K562 (cell line): ENCODE data around the gene PRPF38A. TPM values are rescaled to one million over a fixed set of nuclear protein-coding genes. Genes with fewer than 3 reads are reported as not detected.

Experiments
- ASH1L ChIP-seq: fragments of 450-650 bp; IDR thresholded peaks from 2 replicates; pipeline ENCODE4 v1.6.1; 2018; ENCODE audit warnings: borderline replicate concordance, mild to moderate bottlenecking, low read depth; ENCODE audit not compliant: partially characterized antibody
- CREM ChIP-seq: IDR thresholded peaks from 2 replicates; pipeline ENCODE4 v1.6.1; 2014; ENCODE audit warnings: antibody characterized with exemption, low read depth
- ETS2 ChIP-seq: IDR thresholded peaks from 2 replicates; pipeline ENCODE4 v1.6.1; 2016; ENCODE audit warnings: borderline replicate concordance, missing genetic modification characterization, mild to moderate bottlenecking, moderate library complexity, missing compliant biosample characterization; ENCODE audit not compliant: poor library complexity, severe bottlenecking
- MAFF ChIP-seq: IDR thresholded peaks from 2 replicates; pipeline ENCODE4 v1.6.1; 2012; ENCODE audit warnings: low read length, improper control_type of control experiment
- MECOM ChIP-seq: fragments of 250-450 bp; sonication (Bioruptor Pico); IDR thresholded peaks from 2 replicates; pipeline ENCODE4 v1.8.0; 2022; ENCODE audit warnings: inconsistent platforms
- MXI1 ChIP-seq: IDR thresholded peaks from 2 replicates; pipeline ENCODE4 v1.6.1; 2011; ENCODE audit warnings: low read depth, mild to moderate bottlenecking, improper control_type of control experiment, low read length
- NFXL1 ChIP-seq: fragments of 450-650 bp; formaldehyde crosslinking; IDR thresholded peaks from 2 replicates; pipeline ENCODE4 v1.4.0; 2021; ENCODE audit warnings: mild to moderate bottlenecking
- NRF1 ChIP-seq, 2 experiments: fragments of 450-650 bp; IDR thresholded peaks in 1 of 2; conservative IDR thresholded peaks in 1 of 2; 2 replicates each; pipeline ENCODE4 v1.6.1; 2014; ENCODE audit warnings: mild to moderate bottlenecking in 2 of 2
- SIX5 ChIP-seq, 2 experiments: IDR thresholded peaks; 2 replicates each; pipeline ENCODE4 v1.6.1; 2011; ENCODE audit warnings: low read length in 2 of 2, borderline replicate concordance in 1 of 2, low read depth in 1 of 2, mild to moderate bottlenecking in 1 of 2, moderate library complexity in 1 of 2; ENCODE audit not compliant: insufficient read depth in 1 of 2
- ZFPM2 ChIP-seq: fragments of 250-450 bp; sonication (Bioruptor Pico); IDR thresholded peaks from 2 replicates; pipeline ENCODE4 v1.5.1; 2022; ENCODE audit warnings: mild to moderate bottlenecking
- ZKSCAN1 ChIP-seq: fragments of 150-350 bp; IDR thresholded peaks from 2 replicates; pipeline ENCODE4 v1.6.1; 2016; ENCODE audit warnings: low read depth, low read length
- ZNF263 ChIP-seq: sonication (generic); formaldehyde crosslinking; IDR thresholded peaks from 2 replicates; pipeline ENCODE4 v1.8.0; 2022; ENCODE audit warnings: mild to moderate bottlenecking, missing genetic modification reagents, borderline replicate concordance
- polyA plus RNA-seq, 8 experiments: library from polyadenylated mRNA; depleted of rRNA in 4 of 8; stranded (reverse) in 5 of 8; unstranded in 3 of 8; fragments of >200 nt; fragmentation: Nextera tagmentation in 2 of 8; fragmentation: Illumina TruSeq in 1 of 8; extraction: Ambion mirVana in 2 of 8; extraction: Trizol in 1 of 8; gene quantifications; 2 replicates each; pipeline versions ENCODE4 v1.2.1 to v1.2.3, GENCODE V29; 2011 to 2014; ENCODE audit warnings: inconsistent platforms in 1 of 8, missing spikeins in 1 of 8
- total RNA-seq, 7 experiments: library from RNA; depleted of rRNA in 6 of 7; stranded (reverse); fragments of >200 nt in 6 of 7; fragmentation: Illumina TruSeq in 2 of 7; extraction: Trizol in 2 of 7; gene quantifications; 2 replicates each; pipeline versions ENCODE4 v1.2.1 to v1.2.3, GENCODE V29; 2011 to 2021; ENCODE audit warnings: low replicate concordance in 1 of 7
- TF ChIP-seq, protein P1 (sequence below): fragments of 450-650 bp; IDR thresholded peaks from 2 replicates; pipeline ENCODE4 v1.6.1; 2016; ENCODE audit warnings: antibody characterized with exemption
- TF ChIP-seq, protein P2 (sequence below): fragments of 450-650 bp; IDR thresholded peaks from 2 replicates; pipeline ENCODE4 v1.7.1; 2018; ENCODE audit warnings: mild to moderate bottlenecking, low read depth; ENCODE audit not compliant: partially characterized antibody
- TF ChIP-seq, protein P3 (sequence below): fragments of 250-450 bp; sonication (Bioruptor Pico); IDR thresholded peaks from 2 replicates; pipeline ENCODE4 v1.5.0; 2021; ENCODE audit warnings: mild to moderate bottlenecking, moderate library complexity
- TF ChIP-seq, protein P4 (sequence below): fragments of 250-450 bp; sonication (Bioruptor Pico); IDR thresholded peaks from 2 replicates; pipeline ENCODE4 v1.8.0; 2022; ENCODE audit warnings: moderate library complexity, mild to moderate bottlenecking, inconsistent platforms
- TF ChIP-seq, protein P5 (sequence below): fragments of 250-450 bp; sonication (Bioruptor Pico); IDR thresholded peaks from 2 replicates; pipeline ENCODE4 v1.8.0; 2022; ENCODE audit warnings: moderate library complexity, mild to moderate bottlenecking, inconsistent platforms

The PRPF38A gene
- total and polyA plus RNA-seq, 9 of the 15 experiments (the other 6 are each of a cell fraction or from before 2014, with no cell fraction given) = 53.6 to 198 (median 89.2) TPM

DNA sequence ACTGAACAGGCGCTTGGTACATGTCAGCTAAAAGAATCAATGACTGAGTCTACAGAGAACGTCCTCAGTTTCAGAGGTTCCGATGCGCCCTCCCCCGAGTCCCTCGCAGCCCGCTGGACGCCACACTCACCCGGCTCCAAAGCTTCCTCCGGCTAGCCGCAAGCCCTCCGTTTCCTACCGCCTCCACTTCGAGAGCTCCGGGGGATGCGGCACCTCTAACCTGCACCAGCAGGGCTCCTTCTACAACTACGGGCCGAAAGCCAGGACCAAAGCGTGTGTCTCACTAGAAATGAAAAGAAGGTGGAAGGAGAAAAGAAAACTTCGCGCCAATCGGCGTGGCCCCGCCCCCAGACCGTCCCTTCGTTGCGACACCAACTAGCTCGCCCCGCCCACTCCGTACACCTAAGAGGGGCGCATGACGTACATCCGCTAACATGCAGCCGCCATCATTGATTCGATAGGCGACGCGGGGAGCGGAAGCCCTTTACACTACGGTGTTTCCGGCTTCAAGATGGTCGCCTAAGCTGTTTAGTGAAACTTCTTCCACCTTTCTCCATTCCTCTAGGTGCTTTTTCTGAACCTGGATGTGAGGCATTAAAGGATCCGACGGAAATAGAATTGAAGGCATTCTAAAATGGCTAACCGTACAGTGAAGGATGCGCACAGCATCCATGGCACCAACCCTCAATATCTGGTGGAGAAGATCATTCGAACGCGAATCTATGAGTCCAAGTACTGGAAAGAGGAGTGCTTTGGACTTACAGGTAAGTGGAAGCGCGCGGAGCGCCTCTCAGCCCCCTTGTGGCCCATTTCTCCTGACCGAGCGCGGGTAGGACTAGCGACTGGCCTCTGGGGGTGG, at the start of gene PRPF38A, which contains the start of gene ORC1 (continued):
- TF ChIP-seq, protein P1, sequence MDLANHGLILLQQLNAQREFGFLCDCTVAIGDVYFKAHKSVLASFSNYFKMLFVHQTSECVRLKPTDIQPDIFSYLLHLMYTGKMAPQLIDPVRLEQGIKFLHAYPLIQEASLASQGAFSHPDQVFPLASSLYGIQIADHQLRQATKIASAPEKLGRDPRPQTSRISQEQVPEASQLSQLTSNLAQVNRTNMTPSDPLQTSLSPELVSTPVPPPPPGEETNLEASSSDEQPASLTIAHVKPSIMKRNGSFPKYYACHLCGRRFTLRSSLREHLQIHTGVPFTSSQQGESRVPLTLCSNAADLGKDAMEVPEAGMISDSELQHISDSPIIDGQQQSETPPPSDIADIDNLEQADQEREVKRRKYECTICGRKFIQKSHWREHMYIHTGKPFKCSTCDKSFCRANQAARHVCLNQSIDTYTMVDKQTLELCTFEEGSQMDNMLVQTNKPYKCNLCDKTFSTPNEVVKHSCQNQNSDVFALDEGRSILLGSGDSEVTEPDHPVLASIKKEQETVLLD = no peak
- TF ChIP-seq ZKSCAN1 (peak; percentile 51; the same call in 1 of the 2 replicates), ETS2 (tag) (no peak), MAFF (no peak), ZFPM2 (CRISPR knock-in tag) (no peak), ZNF263 (CRISPR knock-in tag) (0 out of 2 replicates have a peak, but pooled peaks have one; percentile 9), NFXL1 (CRISPR knock-in tag) (no peak), CREM (peak; percentile 99), SIX5 (IDR thresholded peaks at IDR 0.05; ENCODE audit: borderline replicate concordance in 1 of 2, insufficient read depth in 1 of 2, low read depth in 1 of 2, low read length in 2 of 2) (0 out of 4 replicates have a peak, but pooled peaks of 1 of the 2 experiments have one; percentile 6), MXI1 (no peak), ASH1L (no peak), NRF1 (conservative IDR thresholded peaks at IDR 0.05 in 1 of 2, IDR thresholded peaks at IDR 0.05 in 1 of 2) (peak; percentile 73 to 74), MECOM (CRISPR knock-in tag) (no peak)
- TF ChIP-seq, protein P2, sequence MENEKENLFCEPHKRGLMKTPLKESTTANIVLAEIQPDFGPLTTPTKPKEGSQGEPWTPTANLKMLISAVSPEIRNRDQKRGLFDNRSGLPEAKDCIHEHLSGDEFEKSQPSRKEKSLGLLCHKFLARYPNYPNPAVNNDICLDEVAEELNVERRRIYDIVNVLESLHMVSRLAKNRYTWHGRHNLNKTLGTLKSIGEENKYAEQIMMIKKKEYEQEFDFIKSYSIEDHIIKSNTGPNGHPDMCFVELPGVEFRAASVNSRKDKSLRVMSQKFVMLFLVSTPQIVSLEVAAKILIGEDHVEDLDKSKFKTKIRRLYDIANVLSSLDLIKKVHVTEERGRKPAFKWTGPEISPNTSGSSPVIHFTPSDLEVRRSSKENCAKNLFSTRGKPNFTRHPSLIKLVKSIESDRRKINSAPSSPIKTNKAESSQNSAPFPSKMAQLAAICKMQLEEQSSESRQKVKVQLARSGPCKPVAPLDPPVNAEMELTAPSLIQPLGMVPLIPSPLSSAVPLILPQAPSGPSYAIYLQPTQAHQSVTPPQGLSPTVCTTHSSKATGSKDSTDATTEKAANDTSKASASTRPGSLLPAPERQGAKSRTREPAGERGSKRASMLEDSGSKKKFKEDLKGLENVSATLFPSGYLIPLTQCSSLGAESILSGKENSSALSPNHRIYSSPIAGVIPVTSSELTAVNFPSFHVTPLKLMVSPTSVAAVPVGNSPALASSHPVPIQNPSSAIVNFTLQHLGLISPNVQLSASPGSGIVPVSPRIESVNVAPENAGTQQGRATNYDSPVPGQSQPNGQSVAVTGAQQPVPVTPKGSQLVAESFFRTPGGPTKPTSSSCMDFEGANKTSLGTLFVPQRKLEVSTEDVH = peak; percentile 91
- TF ChIP-seq, protein P3, sequence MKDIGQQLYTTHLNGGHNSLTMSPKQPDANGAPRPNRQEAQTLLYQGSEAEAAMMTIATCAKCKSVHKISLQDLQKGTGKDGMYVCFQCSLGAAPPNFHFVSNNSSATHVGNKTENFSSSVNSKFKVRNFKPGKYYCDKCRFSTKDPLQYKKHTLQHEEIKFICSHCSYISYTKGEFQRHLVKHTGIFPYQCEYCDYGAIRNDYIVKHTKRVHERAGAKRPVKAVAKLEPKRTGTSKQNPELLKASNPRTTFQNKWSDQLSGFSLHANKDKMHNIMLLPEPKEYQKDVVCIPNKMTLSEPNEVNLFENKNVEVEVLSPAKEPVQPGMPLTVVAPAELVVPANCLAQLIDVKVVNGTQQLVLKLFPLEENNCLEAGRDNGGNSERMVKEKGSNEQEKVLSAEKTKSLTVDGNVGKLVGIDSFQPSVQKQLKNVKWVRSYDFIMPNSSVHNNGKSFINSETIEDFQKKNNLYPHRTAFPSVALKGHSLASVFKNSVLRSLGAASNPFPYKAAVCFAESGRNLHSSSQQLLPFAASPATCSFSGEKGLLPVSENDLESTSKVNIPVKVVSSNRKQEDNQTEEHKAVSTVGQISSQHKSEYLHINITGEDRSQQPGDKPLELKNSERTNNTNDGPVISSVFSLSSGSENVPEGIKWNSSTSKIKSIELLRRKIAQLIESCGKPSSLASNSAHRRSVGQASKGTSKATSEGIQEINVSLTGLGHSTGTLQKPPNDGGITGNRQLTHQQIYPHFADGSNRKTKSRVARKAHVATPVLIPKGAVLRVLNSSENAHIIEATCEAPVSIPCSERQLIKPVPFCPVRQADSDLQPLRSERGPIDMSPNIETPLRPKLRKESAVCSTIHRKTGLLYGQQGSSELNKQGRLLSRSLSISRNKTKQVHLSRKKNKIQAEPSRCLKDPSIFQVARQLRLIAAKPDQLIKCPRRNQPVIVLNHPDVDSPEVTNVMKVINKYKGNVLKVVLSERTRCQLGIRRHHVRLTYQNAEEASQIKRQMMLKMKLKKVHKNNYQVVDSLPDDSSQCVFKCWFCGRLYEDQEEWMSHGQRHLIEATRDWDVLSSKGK (CRISPR knock-in tag) = no peak
- TF ChIP-seq, protein P4, sequence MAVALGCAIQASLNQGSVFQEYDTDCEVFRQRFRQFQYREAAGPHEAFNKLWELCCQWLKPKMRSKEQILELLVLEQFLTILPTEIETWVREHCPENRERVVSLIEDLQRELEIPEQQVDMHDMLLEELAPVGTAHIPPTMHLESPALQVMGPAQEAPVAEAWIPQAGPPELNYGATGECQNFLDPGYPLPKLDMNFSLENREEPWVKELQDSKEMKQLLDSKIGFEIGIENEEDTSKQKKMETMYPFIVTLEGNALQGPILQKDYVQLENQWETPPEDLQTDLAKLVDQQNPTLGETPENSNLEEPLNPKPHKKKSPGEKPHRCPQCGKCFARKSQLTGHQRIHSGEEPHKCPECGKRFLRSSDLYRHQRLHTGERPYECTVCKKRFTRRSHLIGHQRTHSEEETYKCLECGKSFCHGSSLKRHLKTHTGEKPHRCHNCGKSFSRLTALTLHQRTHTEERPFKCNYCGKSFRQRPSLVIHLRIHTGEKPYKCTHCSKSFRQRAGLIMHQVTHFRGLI = no peak
- TF ChIP-seq, protein P5, sequence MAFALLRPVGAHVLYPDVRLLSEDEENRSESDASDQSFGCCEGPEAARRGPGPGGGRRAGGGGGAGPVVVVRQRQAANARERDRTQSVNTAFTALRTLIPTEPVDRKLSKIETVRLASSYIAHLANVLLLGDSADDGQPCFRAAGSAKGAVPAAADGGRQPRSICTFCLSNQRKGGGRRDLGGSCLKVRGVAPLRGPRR = no peak
